ENCODE measurements around the gene ITGA5. TPM values are rescaled to one million over a fixed set of nuclear protein-coding genes. Genes with fewer than 3 reads are reported as not detected.

The ITGA5 gene
- total RNA-seq, 1 donor from 2014 or later: 52.3 TPM

DNA sequence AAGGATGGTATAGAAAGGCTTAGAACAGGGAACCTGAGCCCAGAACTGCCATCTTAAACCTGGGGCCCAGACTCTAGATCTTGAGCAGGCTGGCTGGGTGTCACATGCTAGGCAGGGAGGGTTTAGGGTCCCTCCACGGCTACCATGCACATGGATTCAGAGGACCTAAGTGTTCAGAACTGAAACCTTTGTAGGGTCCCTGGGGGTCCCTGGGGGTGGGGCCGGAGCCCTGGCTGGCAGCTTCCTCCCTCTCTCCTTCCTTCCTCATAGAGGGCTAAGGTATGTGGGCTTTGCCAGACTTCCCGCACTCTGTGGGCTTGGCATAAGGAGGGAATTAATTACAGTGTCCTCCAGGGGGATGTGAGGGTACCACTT is 29.9 kb downstream of the ITGA5 start:
- DNase-seq: no peak

DNA sequence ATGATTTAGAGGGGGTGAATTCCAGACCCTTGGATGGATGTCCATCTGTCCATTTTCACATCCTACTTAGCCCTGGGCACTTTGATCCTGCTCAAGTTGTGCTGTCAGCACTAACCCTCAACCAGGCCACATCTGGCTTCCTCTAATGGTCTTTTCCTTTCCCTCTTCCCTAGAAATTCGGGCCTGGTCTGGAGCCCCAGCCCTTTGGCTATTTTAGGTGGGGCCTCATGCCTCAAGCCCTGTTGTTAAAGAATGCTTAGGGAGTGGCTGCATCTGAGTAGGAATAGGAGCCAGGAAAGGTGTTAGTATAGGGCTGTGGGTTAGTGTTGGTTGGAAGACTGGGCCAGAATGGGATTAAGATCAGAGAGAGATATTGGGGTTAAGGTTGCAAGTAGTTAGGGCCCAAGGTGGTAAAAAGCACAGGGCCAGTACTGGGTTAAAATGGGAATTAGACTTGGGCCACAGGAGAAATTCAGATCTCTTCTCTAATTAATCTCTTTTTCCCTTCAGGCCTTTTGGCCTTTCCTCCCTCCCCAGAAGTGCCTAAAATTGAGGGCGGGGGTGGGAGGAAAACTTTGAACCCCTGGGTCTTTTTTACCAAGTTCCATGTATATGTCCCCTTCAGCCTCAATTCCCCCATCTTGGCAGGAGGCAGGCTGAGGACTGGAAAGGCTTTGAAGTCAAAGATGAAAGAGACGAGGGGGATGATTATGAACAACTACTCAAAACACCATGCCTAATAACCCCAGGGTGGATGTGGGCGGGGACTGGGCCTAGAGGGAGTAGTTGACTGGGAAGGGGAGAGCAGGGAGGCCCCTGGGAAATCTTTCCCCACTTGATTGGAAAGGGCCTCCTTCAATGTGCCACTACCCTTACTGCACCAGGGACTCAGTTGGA is 30.6 kb downstream of the ITGA5 start:
- no peak for DNase-seq

- no peak for DNase-seq
These were observed 32.0 kb downstream of the ITGA5 start for GRCh38 chr12:54387114-54387467.

DNA sequence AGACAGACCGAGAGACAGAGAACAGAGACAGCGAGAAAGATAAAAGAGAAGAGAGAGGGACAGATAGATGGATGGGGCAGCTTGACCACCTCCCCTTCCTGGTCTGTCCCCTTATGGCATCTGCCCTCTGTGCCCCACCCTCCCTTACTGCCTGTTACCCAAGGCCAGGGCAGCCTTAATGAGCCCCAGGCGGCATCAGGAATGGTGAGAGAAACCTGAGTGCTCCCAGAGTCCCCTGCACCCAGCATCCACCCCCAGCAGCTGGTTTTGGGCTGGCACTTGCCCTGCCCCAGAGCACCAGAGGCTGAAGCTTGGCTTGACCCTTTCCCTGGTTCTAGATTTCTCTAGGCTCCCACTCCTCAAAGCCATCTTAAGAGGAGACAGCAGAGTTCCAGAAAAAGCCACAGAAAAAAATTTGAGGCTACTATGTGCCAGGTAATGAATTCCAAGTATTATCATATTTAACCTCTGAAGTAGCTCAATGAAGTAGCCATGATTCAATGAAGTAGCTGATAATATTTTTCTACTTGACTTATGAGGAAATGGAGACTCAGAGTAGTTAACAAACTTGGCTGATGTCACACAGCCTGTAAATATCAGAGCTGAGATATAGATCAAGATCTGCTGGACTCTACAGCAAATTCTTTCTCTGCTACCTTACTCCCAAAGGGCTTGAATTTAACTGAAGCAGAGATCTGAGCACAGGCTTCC is 32.5 kb downstream of the ITGA5 start:
- no peak for DNase-seq

DNA sequence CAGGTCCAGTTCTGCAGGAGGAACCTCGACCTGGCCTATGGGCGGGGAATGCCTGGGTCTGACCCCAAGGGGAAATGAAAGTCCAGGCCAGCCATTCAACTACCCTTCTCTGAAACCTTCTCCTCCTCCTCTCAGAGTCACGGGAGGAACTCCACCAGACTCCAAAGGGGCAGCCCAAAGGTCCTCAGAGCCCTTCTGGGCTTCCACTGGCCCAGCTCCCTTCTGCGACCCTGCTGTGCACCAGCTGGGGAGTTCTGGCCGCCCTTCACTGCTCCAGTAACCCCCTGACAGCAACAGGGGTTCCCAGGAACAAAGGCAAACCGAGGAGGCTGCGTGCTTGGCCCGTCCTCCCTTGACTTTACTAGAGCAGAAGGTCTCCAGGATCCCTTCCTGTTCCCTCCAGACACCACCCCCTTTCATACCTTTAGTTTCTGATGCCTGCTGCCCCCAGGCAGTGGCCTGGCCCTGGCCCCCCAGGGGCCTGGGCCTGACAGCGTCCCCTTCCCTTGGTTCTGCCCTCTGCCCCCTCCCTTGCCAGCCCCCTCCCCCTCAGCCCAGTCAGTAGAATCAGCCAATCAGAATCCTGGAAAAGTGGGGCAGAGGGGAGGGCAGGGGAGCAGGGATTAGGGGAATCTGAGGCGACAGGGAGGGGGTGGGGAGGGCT is 33.7 kb downstream of the ITGA5 start:
- DNase-seq: no peak

DNA sequence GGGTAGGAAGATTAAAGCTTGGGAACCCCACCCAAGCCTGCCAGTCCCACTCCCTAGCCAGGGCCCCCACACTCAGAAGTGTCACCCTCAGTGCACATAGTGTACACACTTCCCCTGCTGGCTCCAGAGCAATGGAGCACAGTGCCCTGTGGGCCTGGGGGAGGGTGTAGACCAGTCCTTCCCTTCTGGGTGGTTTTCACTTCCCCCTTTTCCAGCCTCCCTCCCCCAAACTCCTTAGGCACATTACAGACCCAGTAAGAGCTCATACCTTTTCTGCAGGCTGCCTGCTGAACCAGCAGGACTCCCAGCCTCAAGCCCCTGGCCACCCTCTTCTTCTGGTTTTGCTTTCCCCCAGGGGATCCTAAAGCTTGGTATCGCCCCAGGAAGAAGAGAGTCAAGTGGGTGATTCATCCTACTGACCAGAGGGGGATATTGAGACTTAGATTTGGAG is 34.5 kb downstream of the ITGA5 start, which contains the start of gene ZNF385A:
Gene ZNF385A, minus strand, starts transcription at position 143 of the 451 bp plus-strand sequence. CDS start 219 bp downstream, outside the sequence.
- DNase-seq: no peak

- no peak for DNase-seq
These were observed 35.9 kb downstream of the ITGA5 start for GRCh38 chr12:54383041-54383609.

DNA sequence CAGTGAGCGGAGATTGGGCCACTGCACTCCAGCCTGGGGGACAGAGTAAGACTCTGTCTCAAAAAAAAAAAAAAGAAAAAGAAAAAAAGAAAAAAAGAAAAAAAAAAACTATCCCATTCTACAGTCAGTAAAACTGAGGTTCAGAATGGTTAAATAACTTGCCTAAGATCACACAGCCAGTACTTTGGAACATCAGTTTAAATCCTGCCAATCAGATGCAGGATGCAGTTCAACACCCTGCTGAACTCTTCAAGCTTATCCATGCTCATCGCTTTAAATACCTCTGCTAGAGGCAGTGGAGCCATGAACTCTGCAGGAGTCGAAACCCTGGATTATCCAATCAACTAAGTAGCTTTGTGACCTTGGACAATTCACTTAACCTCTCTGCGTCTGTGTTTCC is 37.9 kb downstream of the ITGA5 start:
- no peak for DNase-seq

DNA sequence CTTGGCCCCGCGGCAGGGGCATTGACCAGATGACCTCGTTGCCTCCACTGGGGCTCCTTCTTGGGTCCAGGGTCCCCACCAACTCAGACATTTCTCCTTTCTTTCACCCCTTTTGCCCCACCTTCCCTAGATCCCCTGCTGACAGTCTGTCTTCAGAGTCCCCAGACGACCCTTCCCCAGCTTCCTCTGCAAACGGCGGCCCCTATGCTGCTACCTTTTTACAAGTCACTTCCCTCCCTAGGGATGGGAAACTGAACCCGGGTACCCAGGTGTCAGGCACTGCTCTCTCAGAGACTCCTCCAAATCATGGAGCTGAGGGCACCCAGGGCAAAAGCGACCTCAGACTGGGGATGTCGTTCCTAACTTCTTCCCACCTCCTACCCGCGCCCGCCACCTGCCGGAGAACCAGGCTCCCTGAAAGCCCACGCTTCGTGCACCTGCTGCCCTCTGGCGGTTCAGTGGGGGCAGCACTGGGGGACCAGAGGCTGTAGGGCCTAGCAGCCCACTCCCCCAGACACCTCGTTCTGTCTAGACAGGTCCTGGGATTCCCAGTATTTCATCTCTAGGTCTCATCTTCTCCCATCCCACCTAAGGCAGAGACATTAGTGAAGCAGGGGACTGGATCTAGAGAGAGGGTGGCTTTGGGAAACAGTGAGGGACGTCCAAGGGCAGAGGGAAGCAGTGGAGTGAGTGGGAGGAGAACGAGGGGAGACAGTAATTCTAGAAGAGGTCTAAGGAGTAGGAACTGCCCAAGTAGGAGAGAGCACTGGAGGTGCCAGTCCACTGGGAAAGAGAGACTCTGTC is 39.5 kb downstream of the ITGA5 start:
- peak; percentile 70 for DNase-seq

DNA sequence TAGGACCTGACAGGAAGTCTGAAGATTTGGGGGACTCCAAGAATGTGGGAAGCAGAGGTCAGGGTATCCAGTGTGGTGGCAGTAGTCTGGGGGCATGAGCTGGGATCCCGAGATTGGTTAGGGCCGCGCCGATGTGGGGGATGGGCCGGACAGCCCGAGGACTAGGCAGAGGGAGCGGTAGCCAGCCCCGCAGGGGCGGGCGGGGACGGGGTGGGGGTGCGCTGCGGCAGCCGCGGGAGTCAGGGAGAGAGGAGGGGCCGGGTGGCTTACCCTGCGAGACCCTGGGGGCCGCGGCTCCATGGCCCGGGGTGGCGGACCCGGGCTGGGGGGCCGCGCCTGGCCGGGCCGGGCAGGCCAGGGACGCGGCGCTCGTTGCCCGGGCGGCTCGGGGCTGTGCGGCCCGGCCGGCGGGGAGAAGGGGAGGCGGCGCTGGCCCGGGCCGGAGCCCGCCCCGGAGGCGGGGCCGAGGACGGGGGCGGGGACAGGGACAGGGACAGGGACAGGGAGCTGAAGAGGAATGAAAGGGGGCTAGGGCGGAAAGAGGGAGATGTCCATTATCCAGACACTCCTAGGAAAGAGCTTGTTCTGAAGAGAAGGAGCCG is 40.2 kb downstream of the ITGA5 start:
- DNase-seq: no peak

GRCh38 chr12:54377797-54378515 is 41.1 kb downstream of the ITGA5 start:
- DNase-seq: no peak

DNA sequence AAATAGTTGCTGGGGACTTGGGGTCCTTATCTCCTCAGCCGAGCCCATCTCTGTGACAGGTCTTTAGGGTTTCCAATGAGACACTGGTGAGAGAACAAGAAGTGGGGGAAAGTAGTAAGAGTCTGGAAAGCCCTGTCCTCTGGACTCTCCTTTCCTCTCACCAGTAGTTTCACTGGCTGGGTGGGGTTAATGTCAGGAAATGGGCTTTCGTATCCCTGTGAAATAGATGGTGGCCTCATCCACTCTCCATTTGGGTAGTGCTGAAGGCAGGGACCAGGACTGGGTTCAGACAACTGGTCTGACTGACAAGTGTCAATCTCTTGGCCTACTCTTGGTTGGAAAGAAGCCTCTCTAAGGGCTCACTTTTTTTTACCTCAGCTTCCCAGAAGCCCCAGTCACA is 42.1 kb downstream of the ITGA5 start:
- no peak for DNase-seq

- no peak for DNase-seq
These were observed 42.5 kb downstream of the ITGA5 start for GRCh38 chr12:54376596-54376995.

GRCh38 chr12:54375259-54375579 is 43.8 kb downstream of the ITGA5 start:
- no peak for DNase-seq

DNA sequence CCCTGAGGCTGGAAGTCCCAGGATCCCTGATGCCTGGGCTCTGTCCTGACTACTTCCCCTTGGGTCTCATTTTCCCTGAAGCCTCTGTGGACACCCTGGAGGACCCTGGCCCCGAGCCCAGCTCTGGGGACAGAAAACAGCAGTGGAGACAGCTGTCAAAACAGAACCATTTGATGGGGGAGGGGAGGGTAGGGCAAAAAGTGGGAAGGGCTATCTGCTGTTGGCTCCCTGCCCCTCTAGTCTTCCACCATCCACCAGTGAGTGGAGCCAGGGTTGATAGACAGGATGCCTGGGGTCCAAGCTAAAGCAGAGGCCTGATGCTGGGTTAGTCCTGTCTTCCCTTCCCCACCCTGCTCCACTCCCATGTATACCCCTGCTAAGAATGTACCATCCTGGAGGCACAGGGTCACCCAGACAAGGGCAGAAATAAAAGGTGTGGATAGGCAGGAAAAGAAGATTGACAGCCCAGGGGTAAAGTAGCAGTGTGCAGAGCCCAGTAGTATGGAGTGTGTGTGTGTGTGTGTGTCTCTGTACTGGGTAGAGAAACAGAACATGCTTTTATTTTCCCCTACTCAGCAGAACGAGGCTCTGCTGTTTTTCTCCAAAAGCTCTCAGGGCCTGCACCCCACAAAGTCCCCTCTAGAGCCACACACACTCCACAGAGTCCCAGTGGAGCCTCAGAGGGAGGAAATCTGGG is 44.4 kb downstream of the ITGA5 start:
- no peak for DNase-seq

DNA sequence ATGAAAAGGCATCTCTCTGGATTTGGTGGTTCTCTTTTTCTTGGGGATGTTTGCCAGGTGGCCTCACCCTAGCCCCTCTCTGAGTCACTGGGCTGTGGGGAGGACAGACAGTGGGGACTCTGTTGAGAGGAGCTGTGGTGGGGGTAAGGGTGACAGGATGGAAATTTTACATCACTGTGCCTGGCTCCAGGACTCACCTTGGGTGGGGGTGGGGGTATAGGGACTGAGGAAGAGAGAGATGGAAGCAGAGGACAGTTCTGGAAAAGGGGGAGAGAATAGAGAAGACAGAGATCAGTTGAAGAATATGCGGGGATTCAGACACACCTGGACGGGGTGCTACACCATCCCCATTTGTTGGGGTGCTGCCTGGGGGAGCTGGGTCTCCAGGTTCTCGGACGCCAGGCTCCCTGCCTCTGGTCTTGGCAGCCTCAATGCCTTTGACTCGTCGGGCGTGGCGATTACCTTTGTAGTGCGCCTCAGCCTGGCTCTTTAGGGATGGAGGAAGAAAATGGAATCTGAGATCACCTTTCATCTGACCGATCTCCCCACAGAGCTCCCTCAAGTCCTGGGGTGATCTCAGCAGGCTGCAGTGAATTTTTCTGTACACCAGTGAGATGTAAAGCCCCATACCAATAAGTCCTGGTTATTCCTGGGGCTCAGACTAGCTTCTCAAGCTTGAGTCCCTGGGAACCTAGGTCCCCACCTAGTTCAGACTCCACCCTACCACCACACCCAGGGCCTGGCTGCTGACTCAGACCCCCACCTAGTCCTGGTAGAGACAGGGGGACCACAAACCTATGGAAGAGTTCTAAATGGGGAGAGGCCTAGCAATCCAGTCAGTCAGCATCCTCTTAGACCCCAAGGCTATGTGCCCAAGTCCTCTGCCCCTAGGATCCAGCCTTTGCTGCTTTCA is 45.2 kb downstream of the ITGA5 start:
- no peak for DNase-seq

GRCh38 chr12:54372113-54372806 is 46.8 kb downstream of the ITGA5 start:
- no peak for DNase-seq
